ENCODE data around the gene SLC6A16.
"Not testable (repeated sequence)": the region's sequence is repeated elsewhere in the genome, so short reads cannot be mapped to it uniquely, and the experiment has no call there.

DNA sequence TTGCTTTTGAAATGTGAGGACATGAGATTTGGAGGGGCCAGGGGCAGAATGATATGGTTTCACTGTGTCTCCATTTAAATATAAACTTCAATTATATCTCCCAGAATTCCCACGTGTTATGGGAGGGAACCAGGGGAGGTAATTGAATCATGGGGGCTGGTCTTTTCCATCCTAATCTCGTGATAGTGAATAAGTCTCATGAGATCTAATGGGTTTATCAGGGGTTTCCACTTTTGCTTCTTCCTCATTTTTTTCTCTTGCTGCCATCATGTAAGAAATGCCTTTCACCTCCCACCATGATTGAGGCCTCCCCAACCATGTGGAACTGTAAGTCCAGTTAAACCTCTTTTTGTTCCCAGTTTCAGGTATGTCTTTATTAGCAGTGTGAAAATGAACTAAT is 35.7 kb downstream of the SLC6A16 start:
- TF ChIP-seq, protein P1, sequence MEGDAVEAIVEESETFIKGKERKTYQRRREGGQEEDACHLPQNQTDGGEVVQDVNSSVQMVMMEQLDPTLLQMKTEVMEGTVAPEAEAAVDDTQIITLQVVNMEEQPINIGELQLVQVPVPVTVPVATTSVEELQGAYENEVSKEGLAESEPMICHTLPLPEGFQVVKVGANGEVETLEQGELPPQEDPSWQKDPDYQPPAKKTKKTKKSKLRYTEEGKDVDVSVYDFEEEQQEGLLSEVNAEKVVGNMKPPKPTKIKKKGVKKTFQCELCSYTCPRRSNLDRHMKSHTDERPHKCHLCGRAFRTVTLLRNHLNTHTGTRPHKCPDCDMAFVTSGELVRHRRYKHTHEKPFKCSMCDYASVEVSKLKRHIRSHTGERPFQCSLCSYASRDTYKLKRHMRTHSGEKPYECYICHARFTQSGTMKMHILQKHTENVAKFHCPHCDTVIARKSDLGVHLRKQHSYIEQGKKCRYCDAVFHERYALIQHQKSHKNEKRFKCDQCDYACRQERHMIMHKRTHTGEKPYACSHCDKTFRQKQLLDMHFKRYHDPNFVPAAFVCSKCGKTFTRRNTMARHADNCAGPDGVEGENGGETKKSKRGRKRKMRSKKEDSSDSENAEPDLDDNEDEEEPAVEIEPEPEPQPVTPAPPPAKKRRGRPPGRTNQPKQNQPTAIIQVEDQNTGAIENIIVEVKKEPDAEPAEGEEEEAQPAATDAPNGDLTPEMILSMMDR (IDR thresholded peaks at IDR 0.05; ENCODE audit: low read depth, low read length) = not testable (repeated sequence)
- TF ChIP-seq EZH2phosphoT487 (IDR thresholded peaks at IDR 0.05; ENCODE audit: low read depth) = not testable (repeated sequence)
